ENCODE data around the gene GATC. TPM values are rescaled to one million over a fixed set of nuclear protein-coding genes. Genes with fewer than 3 reads are reported as not detected.

GATC gene
- total and polyA plus RNA-seq, 7 experiments from 2014 or later = 14.4 to 30.6 (median 24.6) TPM

GRCh38 chr12:120432772-120433525 is 13.3 kb upstream of the GATC start:
- H3K27ac Mint-ChIP-seq = no peak overlapping the region
- Histone ChIP-seq H3K4me3 (ENCODE audit: low read length) (no peak overlapping the region), H3K27me3 (ENCODE audit: control insufficient read depth in 2 of 2, insufficient read depth in 2 of 2, low read length in 2 of 2) (no peaks in the 10 kb centered on the region), H3K4me1 (ENCODE audit: control insufficient read depth in 2 of 2, insufficient read depth in 2 of 2, low read length in 2 of 2) (peaks cover 0 to 4% of the 10 kb centered on the region in 2 donors), H3K27ac (ENCODE audit: low read depth, low read length) (no peak overlapping the region), H3K36me3 (ENCODE audit: control insufficient read depth in 2 of 3, insufficient read depth in 3 of 3, low read length in 3 of 3) (no peaks in the 10 kb centered on the region), H3K9me3 (ENCODE audit: control insufficient read depth in 2 of 3, low read length in 3 of 3) (no peaks in the 10 kb centered on the region)
- ChIA-PET CTCF (interaction anchor here (0.6 to 1.0 kb wide), 4 partner anchors 14 to 385 kb away, joined by 3 to 6 read pairs (median 5); no protein-coding TSS in a partner anchor), POLR2A (interaction anchor here (0.7 to 1.0 kb wide), 2 partner anchors 13 to 56 kb away, joined by 3 to 4 read pairs; partner anchors contain the start of genes GATC and TRIAP1)
- ATAC-seq (no peak), DNase-seq (no peak)
- peaks cover 0 to 3% (median 0%) of the 10 kb centered on the region in 5 donors for H3K36me3 Mint-ChIP-seq
- intact Hi-C loops (cut with micrococcal nuclease) = loop anchor here in 1 of 2 donors (10.0 kb wide), 1 partner anchor 542 kb away; the partner anchor contains the start of gene HNF1A
- H3K4me1 Mint-ChIP-seq = peaks cover 0 to 12% (median 11%) of the 10 kb centered on the region in 7 donors
- H3K9me3 Mint-ChIP-seq = peaks cover 0 to 5% (median 0%) of the 10 kb centered on the region in 11 donors
- H3K27me3 Mint-ChIP-seq = peaks cover 0 to 12% (median 4%) of the 10 kb centered on the region in 5 donors
- no peak overlapping the region for H3K4me3 Mint-ChIP-seq

DNA sequence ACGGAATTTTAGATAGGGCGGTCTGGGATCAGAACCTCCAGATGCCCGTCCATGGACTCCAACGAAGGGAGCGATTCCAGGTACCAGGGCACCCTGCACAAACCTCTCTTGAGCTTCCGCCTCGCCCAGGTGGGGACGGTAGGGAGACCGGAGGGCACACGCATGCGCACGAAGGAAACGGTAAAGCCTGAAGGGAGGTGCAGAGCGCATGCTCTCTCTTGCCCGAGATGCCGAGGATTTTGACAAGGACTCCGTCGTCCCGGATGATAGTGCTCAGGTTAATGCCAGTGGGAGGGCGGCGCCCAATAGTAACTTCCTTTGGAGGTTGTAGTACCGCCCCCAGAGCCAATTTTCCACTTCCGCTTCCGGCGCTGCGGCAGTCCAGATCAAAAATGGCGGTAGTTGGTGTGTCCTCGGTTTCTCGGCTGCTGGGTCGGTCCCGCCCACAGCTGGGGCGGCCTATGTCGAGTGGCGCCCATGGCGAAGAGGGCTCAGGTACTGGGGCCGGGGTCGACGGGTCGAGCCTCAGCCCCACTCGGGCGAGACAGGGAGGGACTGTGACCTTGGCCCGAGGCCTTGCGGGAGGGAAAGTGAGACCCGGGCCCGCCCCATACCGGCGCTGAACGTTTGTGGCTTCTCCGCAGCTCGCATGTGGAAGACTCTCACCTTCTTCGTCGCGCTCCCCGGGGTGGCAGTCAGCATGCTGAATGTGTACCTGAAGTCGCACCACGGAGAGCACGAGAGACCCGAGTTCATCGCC is 8.3 kb upstream of the GATC start, which contains the start of gene COX6A1:
Gene COX6A1, plus strand, starts transcription at position 379 of the 760 bp plus-strand sequence. Its CDS starts 14 bp downstream, at position 393.
- Mint-ChIP-seq H3K27ac (peak within 1 kb of the TSS; percentile 88 to 97 (median 93)), H3K36me3 (peaks cover 0 to 9% (median 0%) of the 10 kb centered on the region in 5 donors), H3K9me3 (peaks cover 0 to under 1% (median 0%) of the 10 kb centered on the region in 11 donors), H3K4me3 (peak within 1 kb of the TSS; percentile 87 to 100 (median 96)), H3K27me3 (peaks cover 0 to 4% (median 2%) of the 10 kb centered on the region in 5 donors), H3K4me1 (peaks cover 17 to 33% (median 30%) of the 10 kb centered on the region in 7 donors)
- Histone ChIP-seq H3K9me3 (ENCODE audit: control insufficient read depth in 2 of 3, low read length in 3 of 3) (no peaks in the 10 kb centered on the region), H3K36me3 (ENCODE audit: control insufficient read depth in 2 of 3, insufficient read depth in 3 of 3, low read length in 3 of 3) (peaks cover 0 to 12% (median 8%) of the 10 kb centered on the region in 3 experiments), H3K4me3 (ENCODE audit: low read length) (peak within 1 kb of the TSS; percentile 63), H3K27me3 (ENCODE audit: control insufficient read depth in 2 of 2, insufficient read depth in 2 of 2, low read length in 2 of 2) (no peaks in the 10 kb centered on the region), H3K4me1 (ENCODE audit: control insufficient read depth in 2 of 2, insufficient read depth in 2 of 2, low read length in 2 of 2) (peaks cover 15 to 20% of the 10 kb centered on the region in 2 donors), H3K27ac (ENCODE audit: low read depth, low read length) (peak within 1 kb of the TSS; percentile 83)
- ChIA-PET POLR2A (interaction anchor here (0.6 to 3.6 kb wide), 10 partner anchors 9 to 985 kb away, joined by 3 to 30 read pairs (median 4); partner anchors contain the start of genes C12orf43, DYNLL1, POP5 and RNU4-1), CTCF (interaction anchor here (0.6 to 1.6 kb wide), 3 partner anchors 12 to 29 kb away, joined by 3 to 7 read pairs (median 4); no protein-coding TSS in a partner anchor)
- intact Hi-C loops (cut with micrococcal nuclease) = loop anchor here (1.0 to 10.0 kb wide), 18 partner anchors 8 to 964 kb away; partner anchors contain the start of genes GATC (in 2 of the 2), RNF10 (in 2 of the 2), RPLP0 (in 2 of the 2) and SRSF9 (in 2 of the 2)
- DNase-seq (peak; percentile 77 to 99 (median 96)), ATAC-seq (peak; percentile 96)

DNA sequence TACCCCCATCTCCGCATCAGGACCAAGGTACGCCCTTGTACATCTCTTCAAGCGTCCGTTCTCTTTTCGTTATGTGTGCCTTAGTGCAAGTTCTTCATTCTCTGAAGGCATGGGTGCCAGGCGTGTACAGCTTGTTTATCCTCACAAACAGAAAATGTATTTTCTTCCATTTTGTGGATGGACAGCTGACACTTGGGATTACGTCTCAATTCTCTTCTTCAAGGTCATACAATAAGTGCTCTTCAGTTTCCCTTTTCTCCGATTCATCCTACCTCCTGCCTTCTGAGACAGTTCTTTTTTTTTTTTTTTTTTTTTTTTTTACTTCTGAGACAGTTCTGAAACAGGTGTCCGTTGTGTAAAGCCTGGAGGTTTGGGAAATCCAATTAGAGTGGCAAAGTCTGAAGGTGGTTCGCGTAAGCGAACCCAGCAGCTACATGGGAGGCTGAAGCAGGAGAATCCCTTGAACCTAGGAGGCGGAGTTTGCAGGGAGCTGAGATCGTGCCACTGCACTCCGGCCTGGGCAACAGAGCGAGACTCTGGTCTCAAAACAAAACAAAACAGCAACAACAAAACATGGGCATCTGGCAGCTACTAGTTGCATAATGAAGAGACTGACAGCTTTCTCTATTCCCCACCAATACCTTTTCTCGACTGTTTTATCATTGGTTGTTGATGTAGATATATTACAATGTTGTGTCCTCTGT is 7.6 kb upstream of the GATC start:
- H3K36me3 Mint-ChIP-seq = peaks cover 0 to 11% (median 0%) of the 10 kb centered on the region in 5 donors
- no peaks in the 10 kb centered on the region for H3K27me3 ChIP-seq (ENCODE audit: control insufficient read depth in 2 of 2, insufficient read depth in 2 of 2, low read length in 2 of 2)
- POLR2A ChIA-PET = interaction anchor here (0.8 to 3.6 kb wide), 6 partner anchors 10 to 984 kb away, joined by 3 to 30 read pairs (median 5); partner anchors contain the start of genes DYNLL1, RNU4-1, RNU4-2 and SRSF9
- H3K4me3 Mint-ChIP-seq = peak overlapping the region; percentile 87 to 100 (median 96)
- peak overlapping the region; percentile 88 to 97 (median 93) for H3K27ac Mint-ChIP-seq
- peaks cover 15 to 20% of the 10 kb centered on the region in 2 donors for H3K4me1 ChIP-seq (ENCODE audit: control insufficient read depth in 2 of 2, insufficient read depth in 2 of 2, low read length in 2 of 2)
- H3K4me3 ChIP-seq (ENCODE audit: low read length) = peak overlapping the region; percentile 63
- H3K9me3 Mint-ChIP-seq = no peaks in the 10 kb centered on the region
- no peaks in the 10 kb centered on the region for H3K9me3 ChIP-seq (ENCODE audit: control insufficient read depth in 2 of 3, low read length in 3 of 3)
- H3K27me3 Mint-ChIP-seq = peaks cover 0 to 4% (median 0%) of the 10 kb centered on the region in 5 donors
- intact Hi-C loops (cut with micrococcal nuclease) = loop anchor here (1.0 to 10.0 kb wide), 18 partner anchors 8 to 964 kb away; partner anchors contain the start of genes DYNLL1 (in 2 of the 2), GATC (in 2 of the 2), RNF10 (in 2 of the 2) and RPLP0 (in 2 of the 2)
- H3K27ac ChIP-seq (ENCODE audit: low read depth, low read length) = peak overlapping the region; percentile 83
- ATAC-seq (no peak), DNase-seq (no peak)
- peaks cover 7 to 18% (median 8%) of the 10 kb centered on the region in 3 experiments for H3K36me3 ChIP-seq (ENCODE audit: control insufficient read depth in 2 of 3, insufficient read depth in 3 of 3, low read length in 3 of 3)
- CTCF ChIA-PET = interaction anchor here (0.6 to 1.5 kb wide), 5 partner anchors 11 to 64 kb away, joined by 3 to 4 read pairs (median 3); partner anchors contain the start of gene SRSF9
- H3K4me1 Mint-ChIP-seq = peaks cover 17 to 34% (median 31%) of the 10 kb centered on the region in 7 donors

DNA sequence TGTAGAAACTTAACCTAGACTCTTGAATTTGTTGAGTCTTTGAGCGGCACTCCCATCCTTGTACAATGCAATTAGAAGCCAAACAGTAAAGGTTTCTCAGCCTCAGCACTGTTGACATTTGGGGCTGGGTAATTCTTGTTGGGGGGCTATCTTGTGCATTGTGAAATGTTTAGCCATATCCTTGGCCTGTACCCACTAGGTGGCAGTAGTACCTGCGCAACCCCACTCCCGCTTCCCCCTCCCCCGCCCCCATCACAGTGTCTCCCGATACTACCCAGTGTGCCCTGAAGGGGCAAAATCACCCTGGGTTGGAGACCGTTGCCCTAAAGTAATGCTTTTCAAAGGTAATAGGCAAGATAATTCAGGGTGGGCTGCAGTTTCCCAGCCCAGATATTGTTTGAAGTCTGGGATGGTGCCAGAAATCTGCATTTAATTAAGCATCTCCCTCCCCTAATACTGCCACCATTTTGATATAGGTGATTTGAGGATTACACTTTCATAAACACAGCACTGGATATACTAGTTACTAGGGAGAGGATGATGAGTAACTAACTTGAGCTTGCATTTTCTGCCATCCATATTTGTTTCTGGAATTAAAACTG is 6.5 kb upstream of the GATC start:
- DNase-seq (peak; percentile 27 to 81 (median 69)), ATAC-seq (peak; percentile 65)
- Mint-ChIP-seq H3K4me3 (peak overlapping the region; percentile 44 to 87 (median 58)), H3K4me1 (peaks cover 17 to 40% (median 31%) of the 10 kb centered on the region in 7 donors), H3K27me3 (peaks cover 0 to 4% (median 0%) of the 10 kb centered on the region in 5 donors), H3K36me3 (peaks cover 0 to 18% (median 4%) of the 10 kb centered on the region in 5 donors), H3K27ac (peak overlapping the region in 7 of 9 donors; percentile 30 to 86 (median 49)), H3K9me3 (no peaks in the 10 kb centered on the region)
- Histone ChIP-seq H3K27ac (ENCODE audit: low read depth, low read length) (peak overlapping the region; percentile 53), H3K36me3 (ENCODE audit: control insufficient read depth in 2 of 3, insufficient read depth in 3 of 3, low read length in 3 of 3) (peaks cover 8 to 29% (median 8%) of the 10 kb centered on the region in 3 experiments), H3K4me1 (ENCODE audit: control insufficient read depth in 2 of 2, insufficient read depth in 2 of 2, low read length in 2 of 2) (peaks cover 16 to 20% of the 10 kb centered on the region in 2 donors), H3K9me3 (ENCODE audit: control insufficient read depth in 2 of 3, low read length in 3 of 3) (no peaks in the 10 kb centered on the region), H3K4me3 (ENCODE audit: low read length) (no peak overlapping the region), H3K27me3 (ENCODE audit: control insufficient read depth in 2 of 2, insufficient read depth in 2 of 2, low read length in 2 of 2) (no peaks in the 10 kb centered on the region)
- ChIA-PET POLR2A (interaction anchor here (0.6 to 3.6 kb wide), 7 partner anchors 11 to 431 kb away, joined by 3 to 30 read pairs (median 3); partner anchors contain the start of genes RPLP0 and SRSF9), CTCF (interaction anchor here (0.6 to 1.2 kb wide), 3 partner anchors 19 to 207 kb away, joined by 3 to 4 read pairs (median 3); no protein-coding TSS in a partner anchor)
- intact Hi-C loops (cut with micrococcal nuclease) = loop anchor here (1.0 to 10.0 kb wide), 11 partner anchors 15 to 963 kb away; partner anchors contain the start of genes BICDL1 (in 1 of the 2), C12orf43 (in 1 of the 2), CABP1 (in 1 of the 2) and DYNLL1 (in 1 of the 2)

DNA sequence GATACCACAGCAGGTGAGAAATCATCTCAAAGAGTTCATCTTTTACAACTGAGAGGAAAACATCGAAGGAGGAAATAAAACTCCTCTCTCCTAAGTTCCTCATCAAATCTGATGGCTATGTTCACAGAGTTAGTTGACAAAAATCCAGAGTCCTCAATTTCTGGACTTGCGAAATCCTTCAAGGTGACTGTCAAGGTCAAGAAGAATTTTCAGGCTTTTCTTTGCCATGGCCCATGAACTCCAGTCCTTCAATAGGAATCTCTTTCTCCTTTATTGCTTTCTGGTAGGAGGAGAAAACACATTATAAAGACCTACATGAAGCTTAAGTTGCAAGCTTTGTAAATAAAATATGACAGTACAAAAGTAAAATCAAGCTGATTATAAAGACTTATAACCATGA is 1.6 kb upstream of the GATC start:
- Mint-ChIP-seq H3K9me3 (peaks cover 0 to 2% (median 0%) of the 10 kb centered on the region in 11 donors), H3K36me3 (peaks cover 0 to 23% (median 4%) of the 10 kb centered on the region in 5 donors), H3K27me3 (peaks cover 0 to 2% (median 0%) of the 10 kb centered on the region in 5 donors), H3K4me1 (peaks cover 20 to 53% (median 39%) of the 10 kb centered on the region in 7 donors), H3K4me3 (peak overlapping the region; percentile 93 to 99 (median 98)), H3K27ac (peak overlapping the region in 7 of 9 donors; percentile 81 to 99 (median 97))
- Histone ChIP-seq H3K9me3 (ENCODE audit: control insufficient read depth in 2 of 3, low read length in 3 of 3) (no peaks in the 10 kb centered on the region), H3K4me3 (ENCODE audit: low read length) (no peak overlapping the region), H3K4me1 (ENCODE audit: control insufficient read depth in 2 of 2, insufficient read depth in 2 of 2, low read length in 2 of 2) (peaks cover 19 to 29% of the 10 kb centered on the region in 2 donors), H3K27me3 (ENCODE audit: control insufficient read depth in 2 of 2, insufficient read depth in 2 of 2, low read length in 2 of 2) (no peaks in the 10 kb centered on the region), H3K27ac (ENCODE audit: low read depth, low read length) (no peak overlapping the region), H3K36me3 (ENCODE audit: control insufficient read depth in 2 of 3, insufficient read depth in 3 of 3, low read length in 3 of 3) (peaks cover 8 to 34% (median 8%) of the 10 kb centered on the region in 3 experiments)
- intact Hi-C loops (cut with micrococcal nuclease) = loop anchor here in 1 of 2 donors (5.0 kb wide), 1 partner anchor 138 kb away; the partner anchor contains the start of gene POP5
- no peak for DNase-seq
- ChIA-PET POLR2A (interaction anchor here (1.0 to 2.2 kb wide), 6 partner anchors 8 to 154 kb away, joined by 3 to 9 read pairs (median 4); partner anchors contain the start of genes RNU4-2 and SRSF9), CTCF (interaction anchor here (0.6 to 2.6 kb wide), 4 partner anchors 9 to 525 kb away, joined by 3 to 10 read pairs (median 4); partner anchors contain the start of gene SRSF9)
- ATAC-seq = no peak
